AG04450 (cell line): ENCODE results near the gene RAMP3. TPM values are rescaled to one million over a fixed set of nuclear protein-coding genes. Genes with fewer than 3 reads are reported as not detected.

Source experiments
- CTCF ChIA-PET: fragments of 300-600, 350-600 bp; formaldehyde crosslinking; extraction: SDS; loops from one replicate; lab custom pipeline; 2022; ENCODE audit warnings: antibody characterized with exemption, inconsistent platforms; lab: Charles Lee
- POLR2A ChIA-PET: fragments of 350-600 bp; formaldehyde crosslinking; extraction: SDS; loops from one replicate; lab custom pipeline; 2021; ENCODE audit warnings: antibody characterized with exemption, inconsistent platforms; lab: Yijun Ruan, JAX
- DNase-seq: peaks from one replicate; pipeline ENCODE4 v3.0.0-alpha.2; 2011; ENCODE audit warnings: low read depth, low spot score
- H3K27ac ChIP-seq: one replicate; pipeline ENCODE4 v1.5.1; 2012; ENCODE audit warnings: low read depth, low read length, control low read depth
- H3K27me3 ChIP-seq: one replicate; pipeline ENCODE4 v1.6.0; 2012; ENCODE audit warnings: low read length; ENCODE audit not compliant: control insufficient read depth, insufficient read depth
- H3K4me3 ChIP-seq: 2 replicates; pipeline ENCODE4 v1.5.1; 2011; ENCODE audit warnings: mild to moderate bottlenecking, low read depth, low read length, control low read depth
- H3K9me3 ChIP-seq: 2 replicates; pipeline ENCODE4 v1.5.1; 2012; ENCODE audit warnings: low read length; ENCODE audit not compliant: control insufficient read depth, insufficient read depth
- CTCF ChIP-seq: IDR thresholded peaks from 2 replicates; pipeline ENCODE4 v1.5.1; 2011; ENCODE audit warnings: low read depth, low read length, control low read depth, inconsistent platforms
- polyA plus RNA-seq: library from polyadenylated mRNA; depleted of rRNA; stranded (reverse); fragments of >200 nt; gene quantifications from 2 replicates; pipeline ENCODE4 v1.2.3, GENCODE V29; 2011

RAMP3 gene
- polyA plus RNA-seq, 1 experiment, result not detected

GRCh38 chr7:45119550-45119949 lies 38.0 kb upstream of the RAMP3 start:
- ChIA-PET POLR2A (no interaction called here), CTCF (no interaction called here)
- Histone ChIP-seq H3K9me3 (no peaks in the 10 kb centered on the region), H3K27me3 (peaks cover 36% of the 10 kb centered on the region), H3K27ac (no peak overlapping the region), H3K4me3 (no peak overlapping the region)
- TF ChIP-seq CTCF, result no peak
- no peak for DNase-seq

GRCh38 chr7:45122975-45123860 lies 34.4 kb upstream of the RAMP3 start:
- Histone ChIP-seq H3K9me3 (no peaks in the 10 kb centered on the region), H3K27ac (no peak overlapping the region), H3K4me3 (no peak overlapping the region), H3K27me3 (peaks cover 21% of the 10 kb centered on the region)
- TF ChIP-seq CTCF, result no peak
- ChIA-PET CTCF (interaction anchor here (1.2 kb wide), 1 partner anchor 12 kb away, joined by 5 read pairs; no protein-coding TSS in a partner anchor), POLR2A (no interaction called here)
- DNase-seq, result no peak

GRCh38 chr7:45123913-45124710 lies 33.5 kb upstream of the RAMP3 start:
- TF ChIP-seq CTCF, result no peak
- ChIA-PET CTCF (interaction anchor here (1.0 kb wide), 1 partner anchor 12 kb away, joined by 7 read pairs; no protein-coding TSS in a partner anchor), POLR2A (no interaction called here)
- H3K4me3 ChIP-seq, result no peak overlapping the region
- H3K9me3 ChIP-seq, result no peaks in the 10 kb centered on the region
- H3K27me3 ChIP-seq, result peaks cover 18% of the 10 kb centered on the region
- DNase-seq, result no peak
- no peak overlapping the region for H3K27ac ChIP-seq

- no peak overlapping the region for H3K4me3 ChIP-seq
- no peak overlapping the region for H3K27ac ChIP-seq
- CTCF ChIA-PET, result interaction anchor here (1.2 kb wide), 1 partner anchor 11 kb away, joined by 5 read pairs; no protein-coding TSS in a partner anchor
- H3K9me3 ChIP-seq, result no peaks in the 10 kb centered on the region
- no peak for TF ChIP-seq CTCF
- DNase-seq, result no peak
- H3K27me3 ChIP-seq, result peaks cover 24% of the 10 kb centered on the region
- POLR2A ChIA-PET, result no interaction called here
These were observed 32.2 kb upstream of the RAMP3 start for GRCh38 chr7:45125193-45125904.
